ENCODE measurements around the gene VWA2. TPM values are rescaled to one million over a fixed set of nuclear protein-coding genes. Genes with fewer than 3 reads are reported as not detected.

The VWA2 gene
- total RNA-seq, 1 experiment from 2014 or later: 1.6 TPM

DNA sequence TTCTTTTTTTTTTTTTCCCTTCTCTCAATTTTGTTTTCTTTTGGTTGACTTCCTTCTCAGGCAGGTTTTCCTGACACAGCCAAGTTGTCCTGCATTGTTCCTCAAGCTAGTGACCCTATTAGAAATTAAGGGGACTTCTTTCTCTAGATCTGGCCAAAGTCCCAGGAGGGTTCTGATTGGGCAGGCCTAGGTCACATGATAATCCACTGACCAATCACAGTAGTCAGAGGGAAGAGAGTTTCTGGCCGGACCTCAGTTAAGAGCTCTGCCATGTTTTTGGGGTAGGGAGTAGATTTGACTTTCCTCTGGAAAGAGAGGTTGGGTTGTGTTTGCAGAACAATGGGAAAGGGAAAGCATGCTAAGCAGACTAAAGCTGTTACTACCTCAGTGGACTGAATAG lies 16.2 kb downstream of the VWA2 start:
- no peak overlapping the region for H4K91ac ChIP-seq (ENCODE audit: insufficient read length, low read depth, low read length)
- H2BK20ac ChIP-seq (ENCODE audit: low read depth, low read length, poor library complexity, severe bottlenecking): no peak overlapping the region
- no peaks in the 10 kb centered on the region for H3K9me3 ChIP-seq (ENCODE audit: control insufficient read depth, low read depth, low read length)
- H3K4ac ChIP-seq (ENCODE audit: low read depth, low read length): no peak overlapping the region
- no peaks in the 10 kb centered on the region for H3K4me1 ChIP-seq (ENCODE audit: insufficient read depth, low read length)
- H2AK5ac ChIP-seq (ENCODE audit: insufficient read length, low read length): no peak overlapping the region
- H2BK12ac ChIP-seq (ENCODE audit: insufficient read length, low read depth, low read length): no peak overlapping the region
- no peak for DNase-seq
- H3K18ac ChIP-seq (ENCODE audit: insufficient read length, low read depth, low read length): no peak overlapping the region
- H3K56ac ChIP-seq (ENCODE audit: insufficient read length, low read depth, low read length): no peak overlapping the region
- H2BK5ac ChIP-seq (ENCODE audit: insufficient read length, low read length): no peak overlapping the region
- H3K23me2 ChIP-seq (ENCODE audit: insufficient read length, low read depth, low read length, poor library complexity, severe bottlenecking): no peaks in the 10 kb centered on the region
- no peak overlapping the region for H3K9ac ChIP-seq (ENCODE audit: extremely low read depth, insufficient read length, low read length)
- H3K4me3 Mint-ChIP-seq: no peak overlapping the region
- H4K5ac ChIP-seq (ENCODE audit: insufficient read length, low read depth, low read length): no peak overlapping the region
- WGBS (ENCODE audit: extremely low coverage, insufficient read length, low lambda C conversion rate): no CpG with 5 or more reads among the region's 1 CpG
- no peak overlapping the region for H3K4me2 ChIP-seq (ENCODE audit: insufficient read depth, insufficient read length, low read length)
- no peak overlapping the region for H3K23ac ChIP-seq (ENCODE audit: insufficient read length, low read depth, low read length)
- H4K8ac ChIP-seq (replicated peaks; ENCODE audit: insufficient read length, low read depth, low read length): no peak overlapping the region
- TF ChIP-seq, protein P1, sequence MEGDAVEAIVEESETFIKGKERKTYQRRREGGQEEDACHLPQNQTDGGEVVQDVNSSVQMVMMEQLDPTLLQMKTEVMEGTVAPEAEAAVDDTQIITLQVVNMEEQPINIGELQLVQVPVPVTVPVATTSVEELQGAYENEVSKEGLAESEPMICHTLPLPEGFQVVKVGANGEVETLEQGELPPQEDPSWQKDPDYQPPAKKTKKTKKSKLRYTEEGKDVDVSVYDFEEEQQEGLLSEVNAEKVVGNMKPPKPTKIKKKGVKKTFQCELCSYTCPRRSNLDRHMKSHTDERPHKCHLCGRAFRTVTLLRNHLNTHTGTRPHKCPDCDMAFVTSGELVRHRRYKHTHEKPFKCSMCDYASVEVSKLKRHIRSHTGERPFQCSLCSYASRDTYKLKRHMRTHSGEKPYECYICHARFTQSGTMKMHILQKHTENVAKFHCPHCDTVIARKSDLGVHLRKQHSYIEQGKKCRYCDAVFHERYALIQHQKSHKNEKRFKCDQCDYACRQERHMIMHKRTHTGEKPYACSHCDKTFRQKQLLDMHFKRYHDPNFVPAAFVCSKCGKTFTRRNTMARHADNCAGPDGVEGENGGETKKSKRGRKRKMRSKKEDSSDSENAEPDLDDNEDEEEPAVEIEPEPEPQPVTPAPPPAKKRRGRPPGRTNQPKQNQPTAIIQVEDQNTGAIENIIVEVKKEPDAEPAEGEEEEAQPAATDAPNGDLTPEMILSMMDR (conservative IDR thresholded peaks at IDR 0.05): no peak
- peaks cover 9 to 18% (median 14%) of the 10 kb centered on the region in 3 experiments for H3K36me3 Mint-ChIP-seq (ENCODE audit: insufficient read depth in 1 of 3, low read depth in 3 of 3)
- H3K4me1 Mint-ChIP-seq: peaks cover 4 to 10% of the 10 kb centered on the region in 2 experiments; a peak in 3 of 4 replicates
- no peaks in the 10 kb centered on the region; the same call in 1 of the 2 replicates for H3K27me3 Mint-ChIP-seq (ENCODE audit: low read depth)
- no peaks in the 10 kb centered on the region for H4K20me1 ChIP-seq (ENCODE audit: control insufficient read depth, insufficient read depth, insufficient read length)
- H3T11ph ChIP-seq (ENCODE audit: low read length): no peak overlapping the region
- H2BK120ac ChIP-seq (ENCODE audit: low read depth, low read length, poor library complexity, severe bottlenecking): no peak overlapping the region
- H3K9me3 Mint-ChIP-seq: peaks cover 11 to 13% of the 10 kb centered on the region in 2 experiments
- H3K27ac Mint-ChIP-seq: no peak overlapping the region
- H3K79me2 ChIP-seq (ENCODE audit: insufficient read depth, low read length): no peaks in the 10 kb centered on the region
- H3K27me3 ChIP-seq (ENCODE audit: insufficient read depth, low read length): no peaks in the 10 kb centered on the region
- H3K27ac ChIP-seq (ENCODE audit: insufficient read length, low read depth, low read length): no peak overlapping the region
- H3K14ac ChIP-seq (ENCODE audit: insufficient read depth, low read length): no peak overlapping the region
- H3K79me1 ChIP-seq (ENCODE audit: insufficient read depth, low read depth, low read length, poor library complexity, severe bottlenecking): no peaks in the 10 kb centered on the region
- no peak overlapping the region for H2AFZ ChIP-seq (ENCODE audit: low read length)
- no peak overlapping the region for H2BK15ac ChIP-seq (ENCODE audit: low read depth, low read length)
